SU-DHL-6 (cell line): Measurements from ENCODE around the gene ASGR2.

Experiments
- EZH2phosphoT487 ChIP-seq: fragments of 200-600 bp; sonication (generic), shearing (Covaris generic); conservative IDR thresholded peaks from 2 replicates; pipeline ENCODE4 v1.6.1; 2018; ENCODE audit warnings: mild to moderate bottlenecking, antibody characterized with exemption, low read length, moderate library complexity, mixed read lengths
- TF ChIP-seq, protein P1 (sequence below): fragments of 200-600 bp; sonication (generic); IDR thresholded peaks from one replicate; pipeline ENCODE4 v1.5.1; 2017; ENCODE audit warnings: antibody characterized with exemption, mild to moderate bottlenecking, low read length, moderate library complexity; ENCODE audit not compliant: insufficient read depth, poor library complexity, severe bottlenecking

DNA sequence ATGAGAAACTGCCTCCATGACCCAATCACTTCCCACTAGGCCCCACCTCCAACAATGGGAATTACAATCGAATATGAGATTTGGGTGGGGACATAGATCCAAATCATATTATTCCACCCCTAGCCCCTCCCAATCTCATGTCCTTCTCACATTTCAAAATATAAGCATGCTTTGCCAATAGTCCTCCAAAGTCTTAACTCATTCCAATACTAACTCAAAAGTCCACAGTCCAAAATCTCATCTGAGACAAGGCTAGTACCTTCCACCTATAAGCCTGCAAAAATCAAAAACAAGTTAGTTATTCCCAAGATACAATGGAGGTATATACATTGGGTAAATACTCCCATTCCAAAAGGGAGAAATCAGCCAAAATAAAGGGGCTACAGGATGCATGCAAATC lies 47.4 kb downstream of the ASGR2 start:
- TF ChIP-seq, protein P1, sequence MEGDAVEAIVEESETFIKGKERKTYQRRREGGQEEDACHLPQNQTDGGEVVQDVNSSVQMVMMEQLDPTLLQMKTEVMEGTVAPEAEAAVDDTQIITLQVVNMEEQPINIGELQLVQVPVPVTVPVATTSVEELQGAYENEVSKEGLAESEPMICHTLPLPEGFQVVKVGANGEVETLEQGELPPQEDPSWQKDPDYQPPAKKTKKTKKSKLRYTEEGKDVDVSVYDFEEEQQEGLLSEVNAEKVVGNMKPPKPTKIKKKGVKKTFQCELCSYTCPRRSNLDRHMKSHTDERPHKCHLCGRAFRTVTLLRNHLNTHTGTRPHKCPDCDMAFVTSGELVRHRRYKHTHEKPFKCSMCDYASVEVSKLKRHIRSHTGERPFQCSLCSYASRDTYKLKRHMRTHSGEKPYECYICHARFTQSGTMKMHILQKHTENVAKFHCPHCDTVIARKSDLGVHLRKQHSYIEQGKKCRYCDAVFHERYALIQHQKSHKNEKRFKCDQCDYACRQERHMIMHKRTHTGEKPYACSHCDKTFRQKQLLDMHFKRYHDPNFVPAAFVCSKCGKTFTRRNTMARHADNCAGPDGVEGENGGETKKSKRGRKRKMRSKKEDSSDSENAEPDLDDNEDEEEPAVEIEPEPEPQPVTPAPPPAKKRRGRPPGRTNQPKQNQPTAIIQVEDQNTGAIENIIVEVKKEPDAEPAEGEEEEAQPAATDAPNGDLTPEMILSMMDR, result no peak
- TF ChIP-seq EZH2phosphoT487, result no peak
